GM19238 (cell line): ENCODE data around the gene TADA2A.
"Not testable (repeated sequence)": the region's sequence is repeated elsewhere in the genome, so short reads cannot be mapped to it uniquely, and the experiment has no call there.

Experiments used
- DNase-seq: peaks from one replicate; pipeline ENCODE4 v3.0.0; 2011; ENCODE audit warnings: low spot score; ENCODE audit not compliant: insufficient read length

Gene TADA2A

DNA sequence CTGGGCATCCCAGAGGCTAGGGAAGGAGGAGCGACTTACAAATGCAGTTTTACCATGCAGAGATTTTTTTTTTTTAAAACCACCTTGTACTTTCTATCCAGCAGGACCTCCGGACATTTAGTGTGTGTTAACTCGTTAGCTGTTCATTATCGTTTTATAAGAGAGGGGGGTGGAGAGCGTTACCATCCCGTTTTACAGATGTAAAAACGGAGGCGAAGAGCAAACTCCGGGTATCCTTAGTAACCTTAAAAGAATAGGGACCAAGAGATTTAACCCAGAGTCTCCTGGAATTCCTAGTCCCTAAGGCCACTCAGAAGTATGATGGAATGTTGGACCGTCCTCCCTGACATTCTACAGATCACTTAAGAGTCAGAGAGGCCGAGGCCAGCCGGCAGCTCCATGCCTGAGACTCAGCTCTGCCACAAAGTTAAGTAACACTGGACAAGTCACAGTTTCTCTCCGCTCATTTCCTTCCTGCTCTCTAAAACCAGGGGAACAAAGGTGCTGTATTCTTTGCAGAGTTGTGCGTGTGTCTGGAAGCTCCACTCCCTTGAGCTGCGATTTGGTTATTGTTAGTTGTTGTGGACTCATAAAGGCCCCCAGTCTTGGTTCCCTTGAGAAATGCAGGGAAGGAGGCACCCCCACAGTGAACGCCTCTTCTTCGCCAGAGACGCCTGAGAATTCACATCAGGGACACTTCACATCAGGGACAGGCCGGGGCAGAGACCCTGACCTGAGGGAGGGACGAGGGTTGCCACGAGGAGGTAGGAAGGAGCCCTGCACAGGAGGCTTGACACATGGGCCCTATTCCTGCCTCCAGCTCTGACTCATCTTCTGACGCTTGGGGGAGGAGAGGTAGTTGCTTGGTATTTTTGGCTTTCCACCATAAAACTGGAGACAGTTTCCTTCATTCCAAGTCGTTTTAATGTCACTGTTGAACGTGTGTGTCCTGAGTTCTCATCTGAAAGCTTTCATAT, 84.2 kb downstream of the TADA2A start:
- no peak for DNase-seq

DNA sequence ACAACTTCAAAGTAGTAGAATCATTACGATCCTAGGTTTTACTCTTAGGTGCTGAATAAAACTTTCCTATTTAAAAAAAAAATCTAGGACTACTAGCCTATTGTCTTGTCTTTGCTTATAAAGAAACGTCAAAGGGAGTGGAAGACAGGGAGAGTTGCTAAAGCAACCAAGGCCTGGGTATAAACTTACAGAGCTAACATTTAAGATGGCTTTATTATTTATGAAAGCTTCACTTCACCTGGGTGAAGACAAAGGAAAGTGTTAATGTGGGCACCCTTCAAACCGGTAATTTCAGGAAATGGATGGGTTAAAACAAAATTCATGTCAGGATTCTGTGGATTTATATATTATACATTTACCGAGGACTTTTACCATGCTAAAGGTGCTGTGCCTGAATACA, 85.5 kb downstream of the TADA2A start:
- no peak for DNase-seq

- DNase-seq, result no peak
Observed at GRCh38 chr17:37493249-37494027, 86.8 kb downstream of the TADA2A start.

GRCh38 chr17:37494401-37494831, 87.7 kb downstream of the TADA2A start:
- DNase-seq, result no peak

DNA sequence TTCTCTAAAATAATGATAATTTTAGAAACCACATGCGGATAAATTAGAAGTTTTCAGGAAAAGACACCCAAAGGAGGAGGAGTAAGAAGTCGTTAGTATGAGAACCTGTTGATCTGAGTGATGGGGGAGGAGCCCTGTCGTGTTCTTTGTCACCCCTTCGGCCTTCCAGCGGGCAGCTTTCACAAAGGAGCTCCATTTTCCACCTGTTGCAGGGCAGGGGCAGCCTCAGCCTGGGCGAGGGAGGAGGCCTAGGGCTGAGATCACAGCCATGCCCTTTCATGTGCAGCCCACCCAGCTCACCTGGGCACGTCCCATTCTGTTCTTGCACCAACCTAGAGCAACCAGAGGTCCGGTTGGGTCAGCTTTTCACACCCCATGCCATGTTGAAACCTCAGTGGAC, 88.3 kb downstream of the TADA2A start:
- no peak for DNase-seq

DNA sequence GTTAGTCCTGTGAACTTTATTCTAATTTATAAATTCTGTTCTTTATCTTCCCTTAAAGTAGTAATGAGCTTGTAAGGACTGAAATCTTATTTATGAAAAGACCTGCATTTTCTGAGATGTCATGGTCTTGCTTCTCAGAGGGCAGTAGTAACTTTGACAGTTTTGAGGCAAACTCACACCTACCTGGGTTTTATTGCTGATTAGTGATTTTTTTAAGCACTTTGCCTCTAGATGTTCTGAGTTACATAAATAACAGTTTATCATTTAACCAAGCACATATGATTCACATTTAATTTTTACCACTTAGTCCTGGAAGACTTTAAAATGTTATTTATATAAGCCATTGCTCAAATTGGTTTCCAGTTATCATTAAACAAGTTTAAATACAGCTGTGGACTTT, 93.7 kb downstream of the TADA2A start:
- DNase-seq, result no peak

DNA sequence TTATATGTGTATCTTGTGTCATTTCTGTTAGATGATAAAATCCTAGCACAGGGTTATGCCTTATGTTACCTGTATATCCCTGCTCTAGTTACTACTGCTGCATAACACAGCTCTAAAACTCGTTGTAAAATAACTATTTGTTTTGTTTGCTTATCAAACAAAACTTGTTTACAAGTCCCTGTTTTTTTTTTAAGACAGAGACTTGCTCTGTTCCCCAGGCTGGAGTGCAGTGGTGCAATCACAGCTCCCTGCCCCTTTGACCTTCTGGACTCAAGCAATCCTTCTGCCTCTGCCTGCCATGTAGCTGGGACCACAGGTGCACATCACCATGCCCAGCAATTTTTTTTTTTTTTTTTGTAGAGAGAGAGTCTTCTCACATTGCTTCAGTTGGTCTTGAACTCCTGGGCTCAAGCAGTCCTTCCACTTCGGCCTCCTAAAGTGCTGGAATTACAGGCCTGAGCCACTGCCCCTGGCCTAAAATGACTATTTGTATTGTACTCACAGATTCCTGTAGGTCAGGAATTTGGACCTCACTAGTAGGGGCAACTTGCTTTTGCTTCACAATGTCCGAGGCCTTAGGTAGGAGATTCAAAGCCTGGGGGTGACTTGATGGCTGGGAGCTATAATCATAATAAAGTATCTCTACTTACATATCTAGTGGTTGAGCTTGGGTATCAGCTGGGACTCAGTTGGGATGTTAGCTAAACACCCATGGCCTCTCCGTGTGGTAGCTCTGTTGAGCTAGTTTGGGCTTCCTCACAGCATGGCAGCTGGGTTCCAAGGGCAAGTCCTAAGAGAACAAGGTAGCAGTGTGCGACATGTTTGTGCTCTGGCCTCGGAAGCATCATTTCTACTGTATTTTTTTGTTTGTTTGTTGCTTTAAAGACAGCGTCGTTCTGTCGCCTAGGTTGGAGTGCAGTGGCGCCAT, 95.6 kb downstream of the TADA2A start:
- DNase-seq, result no peak

GRCh38 chr17:37503148-37503547, 96.5 kb downstream of the TADA2A start:
- DNase-seq, result no peak

GRCh38 chr17:37505333-37505732, 98.6 kb downstream of the TADA2A start:
- no peak for DNase-seq

GRCh38 chr17:37506678-37507077, 100.0 kb downstream of the TADA2A start:
- no peak for DNase-seq

- DNase-seq, result no peak
Observed at GRCh38 chr17:37507111-37507510, 100.4 kb downstream of the TADA2A start.

DNA sequence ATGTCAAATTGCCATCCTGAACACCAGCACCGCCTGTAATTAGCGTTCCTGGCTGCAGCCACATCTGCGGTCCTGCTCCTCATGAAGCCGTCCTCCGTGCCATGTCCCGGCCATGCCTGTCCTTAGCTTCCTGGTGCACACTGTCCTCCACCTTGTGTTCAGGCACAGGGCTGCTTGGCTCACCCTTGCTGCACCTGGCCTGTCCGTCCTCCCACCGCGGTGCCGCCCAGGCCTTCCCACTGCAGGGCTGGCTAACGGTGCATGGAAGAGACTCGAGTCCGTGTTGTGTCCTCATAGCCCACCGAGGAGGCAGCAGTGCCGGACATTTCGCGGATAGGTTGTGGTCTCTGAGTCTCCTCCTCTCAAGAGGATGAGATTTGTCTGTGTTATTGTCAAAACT, 103.4 kb downstream of the TADA2A start:
- no peak for DNase-seq

GRCh38 chr17:37511642-37512041, 105.0 kb downstream of the TADA2A start:
- not testable (repeated sequence) for DNase-seq

DNA sequence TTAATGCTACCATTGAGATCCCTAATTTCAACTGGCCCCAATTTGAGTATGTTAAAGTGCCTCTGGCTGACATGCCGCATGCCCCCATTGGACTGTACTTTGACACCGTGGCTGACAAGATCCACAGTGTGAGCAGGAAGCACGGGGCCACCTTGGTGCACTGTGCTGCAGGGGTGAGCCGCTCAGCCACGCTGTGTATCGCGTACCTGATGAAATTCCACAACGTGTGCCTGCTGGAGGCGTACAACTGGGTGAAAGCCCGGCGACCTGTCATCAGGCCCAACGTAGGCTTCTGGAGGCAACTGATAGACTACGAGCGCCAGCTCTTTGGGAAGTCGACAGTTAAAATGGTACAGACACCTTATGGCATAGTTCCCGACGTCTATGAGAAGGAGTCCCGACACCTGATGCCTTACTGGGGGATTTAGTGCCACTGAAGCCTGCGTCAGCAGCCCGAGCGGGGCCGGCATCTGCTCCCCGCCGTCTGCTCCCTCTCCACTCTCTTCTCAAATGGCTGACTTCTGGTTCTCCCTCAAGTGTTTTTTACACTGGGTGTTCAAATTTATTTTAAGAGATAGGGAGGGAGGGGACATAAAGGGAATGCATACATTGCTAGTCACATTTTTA, 105.9 kb downstream of the TADA2A start:
- no peak for DNase-seq

- no peak for DNase-seq
Observed at GRCh38 chr17:37513711-37514110, 107.0 kb downstream of the TADA2A start.

- DNase-seq, result no peak
Observed at GRCh38 chr17:37516127-37516571, 109.5 kb downstream of the TADA2A start.

DNA sequence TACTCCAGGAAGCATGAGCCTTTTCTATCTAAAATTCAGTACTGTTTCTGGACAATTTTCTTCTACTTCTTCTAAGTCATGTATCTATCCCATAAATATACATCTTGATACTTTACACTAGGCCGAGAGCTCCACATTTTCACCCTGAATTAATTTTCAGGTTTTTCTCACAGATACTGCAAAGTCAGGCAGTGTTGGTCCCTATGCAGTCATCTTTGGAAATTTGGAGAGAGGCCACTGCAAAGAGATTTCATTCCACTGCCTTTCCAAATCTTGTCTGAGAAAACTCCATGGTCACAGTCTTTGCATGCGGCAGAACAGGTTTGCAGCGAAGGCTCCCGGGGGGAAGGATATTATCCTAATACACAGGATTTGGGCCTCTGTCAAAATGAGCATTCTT, 111.2 kb downstream of the TADA2A start:
- DNase-seq, result no peak

DNA sequence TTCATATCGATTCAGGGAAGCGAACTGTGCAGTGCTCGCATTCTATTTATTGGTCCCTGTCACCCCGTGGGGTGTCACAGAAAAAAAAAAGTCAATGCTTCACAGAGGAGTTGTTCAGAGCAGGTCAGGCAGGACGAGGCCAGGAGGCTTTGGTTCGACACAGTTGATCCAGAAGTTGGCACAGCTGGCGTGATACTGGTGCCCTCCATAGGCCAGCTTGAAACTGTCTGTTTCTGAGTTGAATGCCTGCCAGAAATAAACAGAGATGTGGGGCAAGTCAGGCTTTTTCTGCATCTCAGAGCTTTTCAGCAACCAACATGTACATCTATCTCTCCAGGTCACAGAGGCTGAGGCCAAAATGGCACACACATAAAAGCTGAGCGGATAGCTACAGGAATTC, 112.1 kb downstream of the TADA2A start:
- DNase-seq, result no peak

DNA sequence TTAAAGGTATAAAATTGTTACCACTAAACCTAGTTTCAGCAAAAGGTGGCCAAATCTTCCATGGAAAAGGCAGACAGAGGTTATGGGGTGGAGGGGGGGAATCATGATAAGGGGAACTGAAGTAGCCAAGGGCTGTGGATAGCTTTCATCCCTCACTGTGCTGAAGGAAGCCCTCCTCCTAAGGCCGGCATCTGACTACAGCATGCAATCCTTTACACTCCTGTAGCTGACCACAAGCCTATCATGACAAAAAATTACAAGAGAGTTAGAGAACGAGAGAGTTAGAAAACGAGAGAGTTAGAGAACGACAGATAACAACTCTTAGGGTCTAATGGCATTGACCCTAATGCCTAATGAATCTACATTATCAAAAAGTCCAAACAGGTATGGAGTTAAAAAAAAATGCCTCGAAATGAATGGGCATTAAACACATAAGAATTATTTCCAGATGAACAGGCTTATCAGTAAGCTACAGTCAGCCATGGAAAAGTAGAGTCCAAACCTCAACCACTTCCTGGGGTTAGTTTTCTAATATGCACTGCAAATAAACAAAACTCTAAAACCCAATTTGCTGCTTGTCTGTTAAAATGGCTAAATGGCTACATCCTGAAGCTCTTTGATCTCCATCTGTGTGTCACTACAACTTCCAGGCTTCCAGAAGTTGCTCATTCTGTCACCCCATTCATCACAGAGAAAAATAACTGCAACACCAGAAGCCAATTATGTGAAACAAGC, 112.7 kb downstream of the TADA2A start:
- DNase-seq, result no peak

GRCh38 chr17:37520174-37520573, 113.5 kb downstream of the TADA2A start:
- no peak for DNase-seq
